ENCODE results near the gene MAST4. TPM values are rescaled to one million over a fixed set of nuclear protein-coding genes. Genes with fewer than 3 reads are reported as not detected.
"Not testable (repeated sequence)": the region's sequence is repeated elsewhere in the genome, so short reads cannot be mapped to it uniquely, and the experiment has no call there.

The MAST4 gene
- total RNA-seq, 1 donor from 2014 or later = 109 TPM

DNA sequence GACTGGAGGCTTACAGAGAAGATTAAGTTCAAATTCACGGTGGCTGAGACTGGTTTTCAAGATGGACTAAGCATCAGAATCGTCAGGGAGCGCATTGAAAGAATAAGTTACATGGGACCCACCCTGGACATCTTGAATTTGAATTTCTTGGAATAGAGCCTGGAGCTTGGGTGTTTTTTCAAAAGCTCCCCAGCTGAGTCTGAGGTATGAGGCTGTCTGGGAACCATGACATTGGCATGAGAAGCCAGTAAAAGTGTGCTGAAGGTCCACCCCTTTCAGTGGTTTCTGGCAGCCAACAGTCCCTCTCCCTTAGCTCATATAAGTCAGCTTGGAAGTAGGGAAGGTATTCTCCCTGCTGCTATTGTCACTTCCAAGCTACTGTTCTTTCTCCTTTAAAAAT, 97.8 kb downstream of the MAST4 start:
- DNase-seq (ENCODE audit: extremely low read depth, low read depth, low spot score) = no peak

DNA sequence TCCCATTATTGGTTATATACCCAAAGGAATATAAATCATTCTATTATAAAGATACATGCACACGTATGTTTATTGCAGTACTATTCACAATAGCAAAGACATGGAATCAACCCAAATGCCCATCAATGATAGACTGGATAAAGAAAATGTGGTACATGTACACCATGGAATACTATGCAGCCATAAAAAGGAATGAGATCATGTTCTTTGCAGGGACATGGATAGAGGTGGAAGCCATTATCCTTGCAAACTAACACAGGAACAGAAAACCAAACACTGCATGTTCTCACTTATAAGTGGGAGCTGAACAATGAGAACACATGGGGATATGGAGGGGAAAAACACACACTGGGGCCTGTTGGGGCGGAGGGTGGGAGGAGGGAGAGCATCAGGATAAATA, 99.6 kb downstream of the MAST4 start:
- not testable (repeated sequence) for DNase-seq (ENCODE audit: extremely low read depth, low read depth, low spot score)

DNA sequence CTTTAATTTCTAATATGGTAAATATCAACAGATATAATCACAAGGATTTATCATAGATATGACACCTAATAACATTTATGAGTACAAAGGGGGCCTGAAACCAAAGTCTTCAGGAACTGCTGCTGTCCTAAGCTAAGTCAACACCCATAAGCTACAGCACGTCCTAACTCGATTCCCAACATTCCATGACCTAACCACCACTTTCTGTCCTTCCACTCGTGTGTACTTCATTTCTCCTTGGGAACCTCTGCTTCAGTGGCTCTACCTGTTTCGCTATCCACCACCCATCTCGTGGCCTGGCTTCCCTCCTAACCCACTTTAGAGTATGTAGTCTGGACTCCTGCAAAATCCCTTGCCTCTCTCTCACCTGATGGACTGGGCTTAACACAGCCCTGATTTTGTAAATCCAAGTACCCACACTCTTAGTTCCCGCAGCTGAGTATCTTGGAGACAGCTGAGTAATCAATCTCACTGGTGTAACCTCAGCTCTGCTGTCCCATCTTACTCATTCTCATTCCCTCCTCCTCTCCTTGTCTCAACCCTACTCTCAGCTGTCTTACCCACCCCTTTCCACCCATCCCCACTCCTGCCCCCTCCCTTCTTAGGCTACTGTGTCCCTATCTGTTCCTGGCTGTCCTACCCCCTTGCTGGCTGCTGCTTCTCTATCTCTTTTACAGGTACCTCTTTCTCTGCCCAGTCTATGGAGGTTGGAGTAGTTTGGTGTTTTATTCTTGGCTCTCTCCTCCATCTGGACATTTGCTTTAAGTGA, 101.8 kb downstream of the MAST4 start:
- DNase-seq (ENCODE audit: extremely low read depth, low read depth, low spot score) = no peak

DNA sequence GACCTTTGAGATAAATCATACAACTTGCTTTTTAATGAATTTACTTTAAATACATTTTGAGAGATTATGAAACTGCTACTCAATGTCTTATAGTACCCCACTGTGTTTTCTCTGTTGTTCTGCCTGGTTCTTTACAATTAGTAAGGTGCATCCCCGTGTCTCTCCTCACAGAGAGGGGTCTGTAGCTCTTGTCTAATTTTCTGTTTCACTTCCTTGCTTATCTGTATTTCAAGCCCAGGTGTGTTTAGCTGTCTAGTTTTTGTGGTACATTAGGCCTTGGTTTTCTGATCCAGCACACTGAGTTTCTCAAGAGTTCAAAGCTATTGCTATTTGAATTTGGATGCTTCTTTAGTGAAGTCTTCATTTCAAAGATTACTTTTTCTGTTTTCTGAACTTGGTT, 105.1 kb downstream of the MAST4 start:
- DNase-seq (ENCODE audit: extremely low read depth, low read depth, low spot score) = no peak

DNA sequence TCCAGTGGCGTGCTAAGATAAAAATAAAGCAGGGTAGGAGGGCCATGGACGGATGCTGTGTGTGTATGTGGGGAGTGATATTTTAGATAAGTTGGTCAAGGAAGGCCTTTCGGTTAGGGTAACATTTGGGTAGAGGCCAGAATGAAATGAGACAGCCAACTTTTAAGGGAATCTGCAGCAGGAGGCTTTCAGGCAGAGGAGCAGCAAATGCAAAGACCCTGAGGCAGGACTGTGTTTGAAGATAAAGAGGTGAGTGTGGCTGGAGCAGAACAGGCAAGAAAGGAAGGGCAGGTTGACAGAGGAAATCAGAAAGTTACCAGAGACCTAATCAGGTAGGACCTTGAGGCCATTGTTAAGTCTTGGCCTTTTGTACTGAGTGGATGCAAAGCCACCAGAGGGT, 106.2 kb downstream of the MAST4 start:
- DNase-seq (ENCODE audit: extremely low read depth, low read depth, low spot score) = no peak

DNA sequence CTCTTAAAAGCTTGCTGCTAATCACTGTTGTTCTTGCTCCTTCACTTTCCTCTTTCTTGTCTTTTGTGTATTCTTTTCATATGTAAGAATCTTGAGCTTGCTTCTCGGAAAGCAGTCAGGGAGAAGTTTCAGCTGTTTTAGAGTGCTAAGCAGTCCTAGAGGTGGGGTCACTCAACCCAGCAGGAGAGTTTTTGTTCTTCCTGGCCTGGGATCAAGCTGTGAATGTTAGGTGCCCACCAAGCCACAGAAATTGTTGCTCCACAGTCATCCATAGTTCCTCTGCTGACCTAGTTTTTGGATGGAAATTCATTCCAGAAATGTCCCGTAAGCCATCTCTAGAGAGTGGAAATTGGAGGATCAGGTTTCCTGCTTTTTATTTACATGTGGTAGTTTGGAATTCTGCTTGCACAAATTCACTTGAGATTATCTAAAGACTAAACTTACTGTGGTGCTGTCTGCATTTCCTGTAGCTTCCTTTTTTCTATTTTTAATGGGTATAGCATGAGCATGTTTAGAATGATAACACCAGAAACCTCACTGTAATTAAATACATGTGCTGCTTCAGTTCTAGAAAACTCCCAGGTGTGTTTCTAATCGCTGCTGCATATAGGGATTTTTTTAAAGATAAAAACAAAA, 108.7 kb downstream of the MAST4 start:
- no peak for DNase-seq (ENCODE audit: extremely low read depth, low read depth, low spot score)

DNA sequence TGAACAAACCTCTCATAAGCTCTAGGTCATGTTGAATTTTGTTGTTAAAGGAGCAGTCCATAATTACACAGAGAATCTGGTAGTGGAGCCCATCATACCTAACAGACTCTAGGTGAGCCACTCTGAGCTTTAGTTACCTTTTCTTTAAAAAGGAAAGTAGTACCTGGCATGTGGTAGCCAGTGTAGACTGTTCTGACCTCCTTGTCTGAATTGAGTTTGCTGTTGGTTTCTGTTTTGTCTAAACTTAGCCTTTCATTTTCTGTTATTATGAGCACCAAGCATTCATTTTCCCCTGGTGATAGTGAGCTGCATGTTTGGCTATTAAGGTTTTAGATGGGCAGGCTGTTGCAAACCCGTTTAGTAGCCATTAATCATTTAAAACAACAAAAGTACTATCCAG, 112.2 kb downstream of the MAST4 start:
- no peak for DNase-seq (ENCODE audit: extremely low read depth, low read depth, low spot score)

DNA sequence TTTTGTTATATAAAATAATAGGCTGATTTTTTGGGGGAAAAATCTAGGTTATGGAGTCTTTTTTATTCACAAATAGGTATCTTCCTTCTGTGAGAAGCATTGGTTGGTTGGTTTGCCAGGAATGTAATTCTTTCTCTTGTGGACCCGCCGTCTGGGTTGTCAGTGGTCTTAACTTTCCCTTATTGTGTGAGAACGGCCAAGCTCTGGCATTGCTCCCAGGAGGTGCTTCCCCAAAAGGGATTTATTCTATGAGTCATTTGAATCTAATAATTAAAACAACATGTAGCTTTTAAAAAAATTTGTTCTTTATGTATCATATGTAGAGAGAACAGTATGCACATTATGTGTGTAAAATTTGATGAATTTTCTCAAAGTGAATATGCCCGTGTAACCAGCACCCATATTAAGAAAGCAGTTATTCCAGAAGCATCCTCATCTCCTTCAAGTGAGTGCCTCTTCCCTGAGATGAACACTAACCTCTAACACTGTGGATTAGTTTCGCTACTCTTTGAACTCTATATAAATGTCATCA, 114.4 kb downstream of the MAST4 start:
- DNase-seq (ENCODE audit: extremely low read depth, low read depth, low spot score) = no peak

DNA sequence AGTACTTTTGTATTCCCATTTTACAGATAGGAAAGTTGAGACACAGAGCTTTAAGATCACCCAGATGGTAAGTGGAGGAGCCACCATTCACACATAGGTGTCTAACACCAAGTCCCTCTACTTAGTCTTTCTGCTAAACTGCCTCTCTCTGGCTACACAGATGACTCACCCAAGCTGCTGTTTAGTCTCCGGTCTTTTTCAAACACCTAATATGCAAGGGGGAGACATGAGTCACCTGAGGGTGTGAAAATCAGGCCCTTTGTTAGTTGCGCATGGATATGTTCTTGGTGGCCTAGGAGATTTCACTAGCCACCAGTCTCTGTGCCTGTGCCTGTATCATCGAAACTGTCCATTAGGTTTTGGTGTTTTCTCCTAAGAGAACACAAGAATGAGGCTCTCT, 117.8 kb downstream of the MAST4 start:
- DNase-seq (ENCODE audit: extremely low read depth, low read depth, low spot score) = peak; percentile 1

DNA sequence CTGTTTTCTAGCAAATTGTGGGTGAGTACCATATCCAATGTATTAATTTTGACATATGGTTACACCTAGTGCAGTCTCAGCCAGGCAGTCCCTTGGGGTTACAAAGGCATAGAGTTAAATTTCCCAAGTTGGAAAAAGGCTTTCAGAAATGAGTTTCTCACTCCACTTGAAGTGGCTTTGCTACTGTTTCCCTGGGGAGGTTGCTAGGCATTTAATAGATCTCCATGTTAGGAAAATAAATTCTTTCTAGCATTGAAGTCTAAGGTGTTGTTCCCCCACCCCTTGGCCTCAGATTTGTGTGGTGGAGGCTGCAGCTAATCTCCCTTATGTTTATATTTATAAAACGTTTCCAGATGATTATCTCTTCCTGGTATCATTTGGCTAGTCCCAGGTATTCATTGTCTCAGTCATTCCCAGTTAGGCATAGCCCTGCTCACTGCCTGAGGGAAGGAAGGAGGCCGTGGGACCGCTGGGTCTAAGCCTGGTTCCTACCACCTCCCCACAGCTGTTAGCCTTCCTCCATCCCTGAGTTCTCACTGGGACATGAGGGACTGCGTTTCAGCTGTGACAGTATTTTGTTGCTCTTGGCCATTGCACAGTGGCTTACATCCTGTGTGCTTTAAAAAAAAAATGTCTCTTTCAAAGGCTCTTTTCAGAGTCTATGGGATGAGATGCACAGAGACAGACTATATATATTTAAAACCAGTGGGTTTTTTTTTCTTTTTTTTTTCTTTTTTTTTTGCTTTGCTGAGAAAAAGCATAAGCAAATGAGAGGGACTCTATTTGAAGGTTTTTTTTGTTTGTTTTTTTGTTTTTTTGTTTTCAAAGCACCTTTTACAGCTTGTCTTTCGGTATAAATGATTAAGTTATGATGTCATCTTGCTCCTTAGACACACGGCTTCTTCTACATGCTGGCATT, 121.5 kb downstream of the MAST4 start:
- DNase-seq (ENCODE audit: extremely low read depth, low read depth, low spot score) = no peak

DNA sequence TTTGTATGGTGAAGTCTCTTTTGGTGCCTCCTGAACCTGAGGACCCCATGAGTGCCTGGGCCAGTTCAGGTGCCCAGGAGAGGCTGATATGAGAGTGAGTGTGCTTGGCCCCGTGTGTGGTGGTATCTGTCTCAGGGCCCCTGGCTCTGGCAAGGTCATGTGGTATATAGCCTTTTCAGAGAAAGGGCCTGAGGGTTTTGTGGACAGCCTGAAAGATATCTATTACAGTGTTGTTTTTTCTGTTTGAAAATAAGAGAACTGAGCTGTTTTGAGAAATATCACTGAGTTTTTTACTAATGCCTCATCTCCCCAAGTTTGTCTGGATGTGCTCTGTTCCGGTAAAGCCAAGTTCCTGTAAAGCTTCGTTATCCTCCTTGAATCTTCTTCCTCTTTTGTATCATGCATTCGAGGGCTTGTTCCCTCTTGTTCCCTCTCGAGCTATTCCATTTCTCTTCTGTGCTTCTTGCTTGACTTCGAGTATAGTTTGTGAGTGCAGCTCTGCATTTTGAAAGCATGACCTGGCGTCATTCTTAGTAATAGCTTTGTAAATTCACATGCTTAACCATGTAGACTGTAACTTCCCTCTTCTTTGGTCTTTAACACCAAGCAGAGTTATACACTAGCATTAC, 122.3 kb downstream of the MAST4 start:
- DNase-seq (ENCODE audit: extremely low read depth, low read depth, low spot score) = no peak

DNA sequence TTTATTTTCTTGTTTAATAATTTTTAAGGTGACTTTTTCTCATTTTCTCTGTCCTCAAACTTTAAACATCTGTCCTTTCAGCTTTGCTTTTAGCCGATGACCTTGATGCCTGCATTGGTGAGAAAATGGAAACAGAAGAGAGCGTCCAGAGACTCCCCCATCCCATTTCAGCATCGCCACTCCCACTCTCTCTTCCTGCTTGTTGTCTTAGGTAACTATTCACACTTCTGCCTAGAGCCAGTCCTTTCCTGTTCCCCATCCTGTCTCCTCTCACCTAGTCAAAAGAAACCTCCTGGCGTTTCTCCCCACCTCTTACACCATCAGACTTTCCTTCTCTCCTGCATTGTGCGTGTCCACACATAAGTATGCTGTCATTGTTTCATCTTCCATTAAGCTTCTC, 124.6 kb downstream of the MAST4 start:
- DNase-seq (ENCODE audit: extremely low read depth, low read depth, low spot score) = no peak

DNA sequence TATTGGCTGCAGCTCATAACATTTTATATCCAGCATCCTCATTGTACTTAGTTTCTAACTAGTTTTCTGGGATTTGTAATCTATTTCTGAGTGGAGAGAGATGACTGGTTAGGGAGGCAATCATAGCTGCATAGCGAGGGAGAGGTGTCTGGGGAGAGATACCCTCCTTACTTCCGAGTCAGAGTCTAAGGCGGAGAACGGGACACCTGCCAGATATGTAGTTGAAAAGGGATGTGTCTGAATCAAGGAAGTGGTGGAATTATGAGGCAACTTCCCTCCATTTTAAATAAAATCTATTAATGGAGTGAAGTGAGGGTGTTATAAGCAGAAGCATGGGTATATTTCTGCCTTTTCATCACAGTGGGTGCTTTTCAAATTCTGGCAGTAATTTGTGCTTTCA, 126.5 kb downstream of the MAST4 start:
- no peak for DNase-seq (ENCODE audit: extremely low read depth, low read depth, low spot score)

DNA sequence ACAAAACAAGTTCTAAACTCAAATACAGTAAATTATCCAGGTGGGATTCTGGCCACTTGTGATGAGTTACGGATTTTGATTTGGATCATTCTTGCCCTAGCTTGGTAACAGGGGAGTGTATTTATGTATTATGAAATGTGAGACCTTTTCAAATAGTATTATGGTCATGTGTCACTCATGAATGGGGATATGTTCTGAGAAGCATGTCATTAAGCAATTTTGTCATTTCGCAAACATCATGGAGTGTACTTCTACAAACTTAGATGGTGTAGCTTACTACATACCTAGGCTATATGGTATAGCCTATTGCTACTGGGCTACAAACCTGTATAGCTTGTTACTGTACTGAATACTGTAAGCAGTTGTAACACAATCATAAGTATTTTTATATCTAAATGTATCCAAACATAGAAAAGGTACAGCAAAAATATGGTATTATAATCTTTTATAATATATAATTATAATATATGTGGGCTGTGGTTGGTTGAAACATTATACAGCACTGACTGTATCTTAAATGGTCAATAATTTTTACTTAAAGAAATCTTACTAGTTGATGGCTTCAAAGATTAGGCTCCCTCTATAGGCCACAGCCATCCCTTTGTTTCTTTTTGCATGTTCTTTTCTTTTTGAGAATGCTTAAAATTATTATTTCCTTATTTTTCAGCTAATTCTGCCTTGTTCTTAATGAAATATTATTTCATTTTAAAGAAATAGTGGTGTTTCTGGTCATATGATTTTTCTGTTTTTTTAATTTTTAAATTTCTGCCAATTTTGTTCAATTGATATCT, 128.4 kb downstream of the MAST4 start:
- DNase-seq (ENCODE audit: extremely low read depth, low read depth, low spot score) = no peak

DNA sequence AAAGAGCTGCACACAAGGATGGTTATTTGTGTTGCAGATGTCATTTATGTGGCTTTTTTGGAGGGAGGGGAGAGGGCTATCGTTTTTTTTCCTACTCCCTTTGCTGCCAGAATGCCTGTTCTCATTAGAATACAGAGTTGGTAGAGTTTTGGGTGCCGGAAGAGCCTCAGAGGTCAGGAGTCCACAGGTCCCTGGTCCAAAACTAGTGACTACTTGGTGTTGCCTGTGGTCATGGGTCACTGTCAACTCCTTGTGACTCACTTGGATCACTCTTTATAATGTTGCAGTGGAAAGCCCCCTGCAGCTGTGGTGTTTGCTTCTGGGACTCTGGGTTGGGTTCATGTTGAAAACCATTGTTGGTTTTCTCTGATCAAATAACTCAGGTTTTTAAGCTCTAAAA, 131.4 kb downstream of the MAST4 start:
- no peak for DNase-seq (ENCODE audit: extremely low read depth, low read depth, low spot score)

DNA sequence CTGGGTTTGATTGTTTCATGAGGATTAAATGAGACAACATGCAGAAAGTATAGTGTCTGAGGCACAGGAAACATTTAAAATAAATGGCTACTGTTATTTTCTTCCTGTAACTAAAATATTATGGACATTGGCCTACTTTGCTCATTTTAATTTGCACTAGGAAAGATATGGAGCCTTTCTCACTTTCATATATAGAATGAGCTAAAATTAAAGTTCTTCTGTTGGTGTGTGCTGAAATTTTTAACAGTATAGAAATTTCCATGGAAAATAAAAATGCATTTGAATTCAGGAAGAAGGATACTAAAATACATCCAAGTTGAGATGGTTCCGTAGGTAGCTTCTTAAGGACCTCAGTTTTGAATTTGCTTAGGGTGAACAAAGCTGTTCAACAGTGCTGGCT, 131.9 kb downstream of the MAST4 start:
- DNase-seq (ENCODE audit: extremely low read depth, low read depth, low spot score) = no peak

DNA sequence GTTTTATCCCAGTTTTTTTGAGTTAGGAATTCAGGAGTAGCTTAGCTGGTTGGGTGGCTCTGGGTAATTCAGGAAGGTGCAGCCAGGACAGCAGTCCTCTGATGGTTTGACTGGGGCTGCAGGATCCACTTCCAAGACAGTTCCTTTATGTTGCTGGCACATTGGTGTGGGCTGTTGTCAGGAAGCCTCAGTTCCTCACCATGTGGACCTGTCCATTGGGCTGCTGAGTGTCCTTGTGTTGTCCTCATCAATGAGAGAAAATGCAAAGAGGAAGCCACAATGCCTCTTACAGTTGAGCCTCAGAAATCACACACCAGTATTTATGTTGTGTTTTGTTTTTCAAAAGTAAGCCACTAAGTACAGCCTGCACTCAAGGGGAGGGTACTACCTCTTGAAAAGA, 140.9 kb downstream of the MAST4 start:
- DNase-seq (ENCODE audit: extremely low read depth, low read depth, low spot score) = no peak

DNA sequence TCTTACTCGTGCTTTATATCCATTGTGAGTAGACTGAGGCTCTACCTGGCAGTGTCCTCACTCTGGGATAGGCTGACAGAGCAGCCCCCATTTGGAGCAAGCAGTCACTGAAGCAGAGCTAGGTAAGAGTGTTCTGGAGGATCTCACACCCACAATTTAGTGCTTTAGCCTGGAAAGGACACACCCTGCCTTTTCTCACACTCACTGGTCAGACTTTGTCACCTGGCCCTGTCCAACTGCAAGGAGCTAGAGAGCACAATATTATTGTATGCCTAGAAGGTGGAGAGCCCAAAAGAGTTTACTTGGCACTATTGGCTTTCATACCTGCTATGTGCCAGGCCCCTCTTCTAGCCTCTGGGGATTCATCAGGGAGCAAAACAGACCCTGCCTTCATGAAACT, 141.9 kb downstream of the MAST4 start:
- no peak for DNase-seq (ENCODE audit: extremely low read depth, low read depth, low spot score)

DNA sequence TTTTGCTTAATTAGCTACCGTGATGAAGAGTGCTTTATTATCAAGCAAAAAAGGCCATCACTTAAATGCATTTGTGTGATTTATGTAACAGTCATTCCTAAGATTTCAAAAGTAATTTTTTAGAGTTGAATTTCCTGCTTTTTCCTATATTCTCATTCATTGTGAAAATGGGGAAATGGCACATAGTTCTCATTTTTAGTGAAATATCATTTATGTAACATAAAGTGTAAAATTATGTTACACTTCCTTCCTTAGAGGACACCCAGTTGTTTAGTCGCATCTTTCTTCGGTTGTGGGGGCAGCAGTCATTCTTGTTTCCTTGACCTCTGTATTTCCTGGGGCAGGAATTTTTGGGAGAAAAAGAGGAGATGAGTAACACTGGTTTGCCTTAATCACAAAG, 142.8 kb downstream of the MAST4 start:
- no peak for DNase-seq (ENCODE audit: extremely low read depth, low read depth, low spot score)

DNA sequence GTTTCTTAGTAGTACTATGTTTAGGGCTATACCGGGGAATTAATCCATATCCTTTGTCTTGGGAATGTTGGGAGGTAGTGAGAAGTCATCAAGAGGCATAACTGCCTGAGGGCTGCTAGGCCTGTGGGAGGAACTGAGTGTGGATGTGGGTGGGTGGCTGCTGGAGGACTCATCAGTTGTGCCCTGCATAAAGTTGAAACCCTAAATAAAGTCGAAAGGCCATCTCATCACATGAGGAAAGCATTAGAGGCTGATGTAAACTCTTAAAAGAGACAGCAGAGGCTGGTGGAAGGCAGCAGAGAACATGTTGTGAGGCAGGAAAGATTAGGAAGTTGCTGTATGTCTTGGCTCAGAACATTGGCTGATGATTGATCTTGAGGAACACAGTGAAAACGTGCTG, 143.8 kb downstream of the MAST4 start:
- DNase-seq (ENCODE audit: extremely low read depth, low read depth, low spot score) = no peak
